Measurements from ENCODE around the gene TRIOBP. TPM values are rescaled to one million over a fixed set of nuclear protein-coding genes. Genes with fewer than 3 reads are reported as not detected.

TRIOBP gene
- total RNA-seq, 1 donor from 2014 or later, result 33.3 TPM

DNA sequence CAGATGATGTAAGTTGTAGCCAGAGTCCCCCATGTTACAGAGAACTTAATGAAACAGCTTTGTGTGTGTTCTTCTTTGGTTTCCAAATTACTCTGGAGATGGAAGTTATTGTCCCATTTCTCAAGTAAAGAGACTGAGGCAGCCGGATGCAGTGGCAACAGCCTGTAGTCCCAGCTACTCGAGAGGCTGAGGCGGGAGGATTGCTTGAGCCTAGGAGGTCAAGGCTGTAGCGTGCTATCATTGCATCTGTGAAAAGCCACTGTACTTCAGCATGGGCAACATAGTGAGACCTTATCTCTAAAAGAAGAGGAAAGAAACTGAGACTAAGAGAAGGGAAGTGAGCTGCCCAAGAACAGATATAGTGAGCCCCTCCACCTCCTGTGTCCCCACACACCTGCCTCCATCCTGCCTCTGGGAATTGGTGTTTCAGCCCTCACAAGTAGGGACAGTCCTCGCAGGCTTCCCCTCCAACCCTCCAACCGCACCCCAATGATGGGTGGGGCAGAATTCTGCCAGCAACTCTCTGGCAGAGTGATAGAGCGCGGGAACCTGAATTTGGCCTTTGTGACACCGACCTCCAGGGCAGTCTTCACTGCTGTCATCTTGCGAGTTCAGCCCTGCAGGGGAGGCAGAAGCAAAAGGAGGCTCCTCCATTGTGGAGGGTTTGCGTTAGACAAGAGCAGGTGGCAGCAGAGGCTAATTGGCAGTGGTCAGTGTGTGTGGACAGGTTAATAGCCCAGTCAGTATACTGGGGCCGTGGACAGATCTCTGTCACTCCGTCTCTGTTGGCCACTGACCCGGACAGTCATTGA is 36.7 kb upstream of the TRIOBP start:
- H3K27ac Mint-ChIP-seq, result peak overlapping the region; percentile 67
- peaks cover 35% of the 10 kb centered on the region for H3K4me1 Mint-ChIP-seq
- DNase-seq, result no peak
- H3K4me3 Mint-ChIP-seq, result peak overlapping the region; percentile 94
- peaks cover 18% of the 10 kb centered on the region for H3K36me3 Mint-ChIP-seq (ENCODE audit: low read depth)
- no peaks in the 10 kb centered on the region for H3K27me3 Mint-ChIP-seq
- H3K9me3 Mint-ChIP-seq, result no peaks in the 10 kb centered on the region
- intact Hi-C loops (cut with micrococcal nuclease), result loop anchor here (2.0 kb wide), 1 partner anchor 17 kb away; no protein-coding TSS in a partner anchor

DNA sequence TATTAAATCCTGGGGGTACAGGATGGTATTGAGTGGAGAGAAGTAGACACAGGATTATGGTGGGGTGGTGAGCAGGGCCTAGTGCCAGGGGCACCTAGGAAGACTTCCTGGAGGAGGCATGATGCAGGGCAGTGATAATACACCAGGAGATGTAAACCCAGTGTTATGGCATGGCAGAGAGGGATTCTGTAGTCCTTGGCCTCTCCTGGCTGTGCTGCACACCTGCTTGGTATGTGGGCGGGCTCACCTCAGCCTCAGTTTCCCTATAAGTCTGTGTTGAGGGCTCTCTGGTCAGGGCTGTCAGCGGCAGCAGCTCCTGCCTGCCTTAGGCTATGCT is 36.2 kb upstream of the TRIOBP start:
- intact Hi-C loops (cut with micrococcal nuclease), result no loop called here
- no peaks in the 10 kb centered on the region for H3K27me3 Mint-ChIP-seq
- no peak for DNase-seq
- peaks cover 18% of the 10 kb centered on the region for H3K36me3 Mint-ChIP-seq (ENCODE audit: low read depth)
- H3K4me1 Mint-ChIP-seq, result peaks cover 35% of the 10 kb centered on the region
- peak overlapping the region; percentile 94 for H3K4me3 Mint-ChIP-seq
- H3K9me3 Mint-ChIP-seq, result no peaks in the 10 kb centered on the region
- no peak overlapping the region for H3K27ac Mint-ChIP-seq

DNA sequence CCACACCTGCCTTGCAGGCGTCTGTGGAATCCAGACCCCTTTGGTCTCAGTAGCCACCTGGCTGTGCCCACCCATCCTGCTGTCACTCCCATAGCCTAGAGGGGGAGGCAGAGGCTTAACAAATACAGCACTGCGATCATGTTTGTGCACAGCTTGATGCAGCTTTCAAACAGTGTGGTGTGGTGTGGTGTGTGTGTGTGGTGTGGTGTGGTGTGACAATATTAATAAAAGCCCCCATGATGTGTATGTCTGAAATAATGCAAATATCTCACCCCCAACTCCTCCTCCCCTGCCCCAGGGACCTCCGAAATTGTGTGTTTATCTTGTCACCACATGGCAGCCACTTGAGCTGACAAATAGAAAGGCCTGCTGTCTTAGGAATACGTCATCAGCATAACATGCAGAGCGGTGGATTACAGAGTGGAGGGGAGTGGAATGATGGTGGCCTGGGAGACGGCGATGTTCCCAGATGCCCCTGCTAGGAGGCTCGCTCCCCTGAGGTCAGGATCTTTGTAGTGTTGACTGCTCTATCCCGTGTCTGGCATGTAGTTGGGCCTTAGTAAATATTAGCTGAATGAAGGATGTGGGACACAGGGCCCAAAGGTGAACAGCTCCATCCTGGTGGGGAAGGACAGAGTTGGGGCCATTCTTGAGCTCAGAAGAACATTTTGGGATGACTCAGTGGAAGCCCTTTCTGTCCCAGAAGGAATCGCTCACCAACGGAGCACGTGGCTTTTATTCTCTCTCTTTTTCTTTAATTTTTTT is 35.5 kb upstream of the TRIOBP start:
- Mint-ChIP-seq H3K36me3 (ENCODE audit: low read depth) (peaks cover 19% of the 10 kb centered on the region), H3K4me3 (peak overlapping the region; percentile 94), H3K27me3 (no peaks in the 10 kb centered on the region), H3K4me1 (peaks cover 34% of the 10 kb centered on the region), H3K27ac (no peak overlapping the region), H3K9me3 (no peaks in the 10 kb centered on the region)
- intact Hi-C loops (cut with micrococcal nuclease), result no loop called here
- DNase-seq, result peak; percentile 72

DNA sequence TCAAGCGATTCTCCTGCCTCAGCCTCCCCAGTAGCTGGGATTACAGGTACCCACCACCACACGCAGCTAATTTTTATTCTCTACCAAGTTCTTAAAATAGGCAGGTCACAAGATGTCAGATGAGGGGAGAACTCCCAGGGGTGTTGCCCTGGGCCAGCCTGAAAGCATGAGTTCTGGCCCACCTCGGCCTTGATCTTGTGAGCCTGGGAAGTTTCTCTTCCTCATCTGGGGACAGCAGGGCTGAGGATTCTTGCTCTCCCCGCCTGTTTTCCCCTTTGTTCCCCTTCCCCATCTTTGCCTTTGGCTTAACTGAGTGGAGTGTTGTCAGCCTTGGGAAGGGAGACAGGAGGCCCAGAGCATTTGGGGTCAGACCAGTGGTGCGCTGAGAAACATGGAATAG is 34.8 kb upstream of the TRIOBP start:
- Mint-ChIP-seq H3K9me3 (no peaks in the 10 kb centered on the region), H3K27me3 (no peaks in the 10 kb centered on the region), H3K27ac (peak overlapping the region; percentile 40), H3K4me1 (peaks cover 32% of the 10 kb centered on the region), H3K36me3 (ENCODE audit: low read depth) (peaks cover 23% of the 10 kb centered on the region), H3K4me3 (peak overlapping the region; percentile 12)
- intact Hi-C loops (cut with micrococcal nuclease), result no loop called here
- DNase-seq, result no peak

DNA sequence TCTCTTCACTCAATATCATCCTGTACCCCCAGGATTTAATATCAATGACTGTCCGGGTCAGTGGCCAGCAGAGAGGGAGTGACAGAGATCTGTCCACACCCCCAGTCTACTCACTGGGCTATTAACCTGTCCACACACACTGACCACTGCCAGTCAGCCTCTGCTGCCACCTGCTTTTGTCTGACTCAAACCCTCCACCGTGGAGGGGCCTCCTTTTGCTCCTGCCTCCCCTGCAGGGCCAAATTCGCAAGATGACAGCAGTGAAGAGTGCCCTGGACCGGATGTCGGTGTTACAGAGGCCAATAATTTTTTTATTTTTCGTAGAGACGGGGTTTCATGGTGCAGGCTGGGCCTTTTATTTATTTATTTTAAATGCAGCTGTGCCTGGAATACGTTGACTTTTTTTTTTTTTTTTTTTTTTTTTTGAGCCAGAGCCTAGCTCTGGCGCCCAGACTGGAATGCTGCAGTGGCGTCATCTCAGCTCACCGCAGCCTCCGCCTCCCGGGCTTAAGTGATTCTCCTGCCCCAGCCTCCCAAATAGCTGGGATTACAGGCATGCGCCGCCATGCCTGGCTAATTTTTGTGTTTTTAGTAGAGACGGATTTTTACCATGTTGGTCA is 33.2 kb upstream of the TRIOBP start:
- H3K27ac Mint-ChIP-seq, result no peak overlapping the region
- H3K36me3 Mint-ChIP-seq (ENCODE audit: low read depth), result peaks cover 23% of the 10 kb centered on the region
- no peaks in the 10 kb centered on the region for H3K9me3 Mint-ChIP-seq
- peaks cover 26% of the 10 kb centered on the region for H3K4me1 Mint-ChIP-seq
- intact Hi-C loops (cut with micrococcal nuclease), result no loop called here
- no peaks in the 10 kb centered on the region for H3K27me3 Mint-ChIP-seq
- H3K4me3 Mint-ChIP-seq, result no peak overlapping the region
- DNase-seq, result no peak

DNA sequence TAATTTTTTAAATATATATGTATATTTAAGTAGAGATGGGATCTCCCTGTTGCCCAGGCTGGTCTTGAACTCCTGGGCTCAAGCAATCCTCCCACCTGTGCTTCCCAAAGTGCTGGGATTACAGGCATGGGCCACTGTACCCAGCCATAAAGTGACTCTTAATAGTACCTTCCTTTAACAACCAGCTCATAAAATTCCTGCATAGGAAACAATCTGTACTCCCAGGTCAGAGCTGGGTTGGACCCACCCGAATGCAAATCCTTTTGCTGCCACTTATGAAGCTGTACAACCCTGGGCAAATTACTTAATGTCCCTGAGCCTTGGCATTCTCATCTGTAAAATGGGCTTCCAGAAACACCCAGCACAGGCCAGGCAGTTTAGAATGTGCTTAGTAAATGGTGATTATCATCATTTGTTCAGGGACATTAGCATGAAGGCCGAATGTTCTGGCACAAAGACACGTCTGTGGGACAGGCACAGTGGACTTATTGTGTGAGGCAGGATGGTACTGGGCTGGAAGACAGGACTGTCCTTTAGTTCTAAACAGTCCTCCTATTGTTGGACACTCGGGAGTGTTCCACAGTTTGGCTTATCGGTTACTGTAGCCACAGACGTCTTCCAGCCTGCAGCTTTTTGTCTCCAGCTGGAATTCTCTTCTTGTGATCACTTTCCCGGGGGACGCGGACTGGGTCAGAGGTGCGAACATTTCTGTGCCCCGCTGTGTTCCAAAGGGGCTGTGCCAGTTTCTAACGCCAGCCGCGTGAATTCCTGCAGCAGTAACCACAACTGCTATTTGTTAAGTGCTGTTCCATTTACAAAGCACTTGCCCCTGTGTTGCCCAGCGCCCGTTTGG is 32.4 kb upstream of the TRIOBP start:
- no peak overlapping the region for H3K27ac Mint-ChIP-seq
- H3K36me3 Mint-ChIP-seq (ENCODE audit: low read depth), result peaks cover 23% of the 10 kb centered on the region
- no peaks in the 10 kb centered on the region for H3K27me3 Mint-ChIP-seq
- DNase-seq, result no peak
- no peak overlapping the region for H3K4me3 Mint-ChIP-seq
- H3K9me3 Mint-ChIP-seq, result no peaks in the 10 kb centered on the region
- intact Hi-C loops (cut with micrococcal nuclease), result no loop called here
- H3K4me1 Mint-ChIP-seq, result peaks cover 24% of the 10 kb centered on the region

DNA sequence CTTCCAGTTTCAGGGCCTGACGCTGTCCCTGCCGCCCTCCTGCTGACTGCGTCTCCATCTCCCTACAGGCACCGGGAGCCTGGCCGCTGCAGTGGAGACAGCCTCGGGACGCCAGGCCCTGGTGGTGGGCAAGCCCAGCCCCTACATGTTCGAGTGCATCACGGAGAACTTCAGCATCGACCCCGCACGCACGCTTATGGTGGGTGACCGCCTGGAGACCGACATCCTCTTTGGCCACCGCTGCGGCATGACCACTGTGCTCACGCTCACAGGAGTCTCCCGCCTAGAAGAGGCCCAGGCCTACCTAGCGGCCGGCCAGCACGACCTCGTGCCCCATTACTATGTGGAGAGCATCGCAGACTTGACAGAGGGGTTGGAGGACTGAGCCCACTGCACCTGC is 31.4 kb upstream of the TRIOBP start:
- peaks cover 16% of the 10 kb centered on the region for H3K4me1 Mint-ChIP-seq
- no peaks in the 10 kb centered on the region for H3K9me3 Mint-ChIP-seq
- intact Hi-C loops (cut with micrococcal nuclease), result no loop called here
- no peak for DNase-seq
- H3K27ac Mint-ChIP-seq, result no peak overlapping the region
- H3K4me3 Mint-ChIP-seq, result no peak overlapping the region
- peaks cover 21% of the 10 kb centered on the region for H3K36me3 Mint-ChIP-seq (ENCODE audit: low read depth)
- no peaks in the 10 kb centered on the region for H3K27me3 Mint-ChIP-seq

DNA sequence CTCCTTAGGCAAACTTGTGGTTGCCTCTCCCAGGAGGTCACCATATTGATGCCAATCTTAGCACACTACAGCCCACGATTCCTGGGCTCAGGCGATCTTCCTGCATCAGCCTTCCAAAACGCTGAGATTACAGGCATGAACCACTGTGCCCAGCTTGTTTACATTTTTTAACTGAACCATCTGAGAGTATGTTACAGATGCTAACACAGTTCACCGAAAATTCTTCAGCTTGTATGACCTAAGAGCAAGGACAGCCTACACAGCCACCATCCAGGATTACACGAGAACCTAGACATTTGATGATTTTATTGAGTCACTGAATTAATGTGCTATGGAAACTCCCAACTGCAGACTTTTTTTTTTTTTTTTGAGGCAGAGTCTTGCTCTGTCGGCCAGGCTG is 27.3 kb upstream of the TRIOBP start:
- H3K9me3 Mint-ChIP-seq, result no peaks in the 10 kb centered on the region
- DNase-seq, result no peak
- H3K4me3 Mint-ChIP-seq, result no peak overlapping the region
- peaks cover 13% of the 10 kb centered on the region for H3K36me3 Mint-ChIP-seq (ENCODE audit: low read depth)
- intact Hi-C loops (cut with micrococcal nuclease), result no loop called here
- peaks cover 30% of the 10 kb centered on the region for H3K4me1 Mint-ChIP-seq
- no peaks in the 10 kb centered on the region for H3K27me3 Mint-ChIP-seq
- peak overlapping the region; percentile 58 for H3K27ac Mint-ChIP-seq

DNA sequence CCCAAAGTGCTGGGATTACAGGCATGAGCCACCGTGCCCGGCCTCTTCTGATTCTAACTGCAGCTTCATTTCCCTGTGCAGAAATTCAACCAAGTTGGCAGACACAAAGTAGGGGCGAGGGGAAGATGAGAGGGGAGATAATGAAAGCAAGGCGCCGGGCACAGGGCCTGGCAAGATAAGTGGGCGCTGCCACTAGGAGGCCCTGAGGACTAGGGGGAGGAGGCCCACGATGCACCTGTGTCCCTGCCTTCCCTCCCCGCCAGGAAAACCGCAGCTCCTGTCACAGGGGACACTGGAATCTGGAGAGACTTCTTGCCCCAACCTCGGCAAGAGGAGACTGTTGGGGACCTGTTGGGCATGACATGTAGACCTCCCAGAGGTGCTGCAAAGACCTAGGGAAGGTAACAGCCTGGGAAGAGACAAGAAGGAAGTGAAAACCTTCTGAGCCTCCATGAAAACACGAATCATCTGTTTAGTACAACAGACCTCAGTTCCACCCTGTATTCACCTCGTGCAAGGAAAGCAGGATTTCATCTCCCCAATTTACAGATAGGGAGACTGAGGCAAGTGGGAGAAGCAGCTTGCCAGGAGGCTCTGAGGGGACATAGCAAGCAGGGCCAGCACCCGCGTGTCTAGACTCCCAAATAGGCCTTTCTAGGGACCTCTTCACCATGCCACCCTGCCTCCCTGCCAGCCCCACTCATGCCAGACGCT is 24.5 kb upstream of the TRIOBP start:
- H3K36me3 Mint-ChIP-seq (ENCODE audit: low read depth), result peaks cover 3% of the 10 kb centered on the region
- peaks cover 47% of the 10 kb centered on the region for H3K4me1 Mint-ChIP-seq
- no peaks in the 10 kb centered on the region for H3K9me3 Mint-ChIP-seq
- H3K27me3 Mint-ChIP-seq, result no peaks in the 10 kb centered on the region
- DNase-seq, result peak; percentile 67
- H3K4me3 Mint-ChIP-seq, result peak overlapping the region; percentile 34
- peak overlapping the region; percentile 25 for H3K27ac Mint-ChIP-seq
- intact Hi-C loops (cut with micrococcal nuclease), result no loop called here

DNA sequence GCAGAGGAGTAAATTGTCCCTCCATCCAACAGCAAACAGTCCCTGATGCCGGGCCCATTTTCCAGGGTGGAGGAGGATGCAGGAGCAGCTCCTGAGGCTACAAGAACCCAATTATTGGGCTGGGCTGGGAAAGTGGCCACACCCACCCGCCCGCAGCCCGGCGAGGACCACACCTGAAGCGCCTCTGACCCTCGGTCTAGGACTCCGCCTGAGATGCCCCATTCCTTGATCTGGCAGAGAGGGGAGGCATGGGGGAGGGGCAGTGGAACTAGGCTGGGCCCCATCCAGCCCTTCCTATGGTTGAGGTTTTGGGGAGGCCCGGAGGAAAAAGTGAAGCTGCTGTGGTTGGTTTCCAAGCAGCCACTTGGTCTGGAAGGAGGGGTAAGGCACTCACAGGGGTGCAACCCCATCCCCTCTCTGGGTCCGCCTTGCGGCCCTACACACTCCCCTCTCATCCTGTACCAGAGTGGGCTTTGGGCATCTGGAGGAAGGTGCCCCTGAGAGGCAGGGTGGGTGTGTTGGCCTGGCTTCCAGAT is 23.9 kb upstream of the TRIOBP start:
- Mint-ChIP-seq H3K27ac (peak overlapping the region; percentile 25), H3K9me3 (no peaks in the 10 kb centered on the region), H3K27me3 (no peaks in the 10 kb centered on the region), H3K36me3 (ENCODE audit: low read depth) (peaks cover 5% of the 10 kb centered on the region), H3K4me3 (peak overlapping the region; percentile 34), H3K4me1 (peaks cover 50% of the 10 kb centered on the region)
- intact Hi-C loops (cut with micrococcal nuclease), result no loop called here
- DNase-seq, result peak; percentile 73

DNA sequence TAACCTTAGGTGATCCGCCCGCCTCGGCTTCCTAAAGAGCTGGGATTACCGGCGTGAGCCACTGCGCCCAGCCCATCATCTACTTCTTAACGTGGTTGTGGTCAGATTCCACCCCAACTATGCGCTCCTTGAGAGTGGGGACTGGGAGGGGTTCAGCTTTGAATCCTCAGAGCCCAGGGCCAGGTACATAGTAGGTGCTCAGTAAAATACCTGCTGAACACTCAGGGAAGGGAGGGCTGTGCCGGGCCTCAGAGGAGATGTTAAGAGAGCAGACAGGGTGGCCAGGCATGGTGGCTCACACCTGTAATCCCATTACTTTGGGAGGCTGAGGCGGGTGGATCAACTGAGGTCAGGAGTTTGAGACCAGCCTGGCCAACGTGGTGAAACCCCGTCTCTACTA is 22.6 kb upstream of the TRIOBP start:
- H3K4me3 Mint-ChIP-seq, result peak overlapping the region; percentile 68
- H3K9me3 Mint-ChIP-seq, result no peaks in the 10 kb centered on the region
- H3K4me1 Mint-ChIP-seq, result peaks cover 51% of the 10 kb centered on the region
- peak overlapping the region; percentile 76 for H3K27ac Mint-ChIP-seq
- H3K27me3 Mint-ChIP-seq, result no peaks in the 10 kb centered on the region
- intact Hi-C loops (cut with micrococcal nuclease), result no loop called here
- H3K36me3 Mint-ChIP-seq (ENCODE audit: low read depth), result peaks cover 5% of the 10 kb centered on the region
- DNase-seq, result no peak

DNA sequence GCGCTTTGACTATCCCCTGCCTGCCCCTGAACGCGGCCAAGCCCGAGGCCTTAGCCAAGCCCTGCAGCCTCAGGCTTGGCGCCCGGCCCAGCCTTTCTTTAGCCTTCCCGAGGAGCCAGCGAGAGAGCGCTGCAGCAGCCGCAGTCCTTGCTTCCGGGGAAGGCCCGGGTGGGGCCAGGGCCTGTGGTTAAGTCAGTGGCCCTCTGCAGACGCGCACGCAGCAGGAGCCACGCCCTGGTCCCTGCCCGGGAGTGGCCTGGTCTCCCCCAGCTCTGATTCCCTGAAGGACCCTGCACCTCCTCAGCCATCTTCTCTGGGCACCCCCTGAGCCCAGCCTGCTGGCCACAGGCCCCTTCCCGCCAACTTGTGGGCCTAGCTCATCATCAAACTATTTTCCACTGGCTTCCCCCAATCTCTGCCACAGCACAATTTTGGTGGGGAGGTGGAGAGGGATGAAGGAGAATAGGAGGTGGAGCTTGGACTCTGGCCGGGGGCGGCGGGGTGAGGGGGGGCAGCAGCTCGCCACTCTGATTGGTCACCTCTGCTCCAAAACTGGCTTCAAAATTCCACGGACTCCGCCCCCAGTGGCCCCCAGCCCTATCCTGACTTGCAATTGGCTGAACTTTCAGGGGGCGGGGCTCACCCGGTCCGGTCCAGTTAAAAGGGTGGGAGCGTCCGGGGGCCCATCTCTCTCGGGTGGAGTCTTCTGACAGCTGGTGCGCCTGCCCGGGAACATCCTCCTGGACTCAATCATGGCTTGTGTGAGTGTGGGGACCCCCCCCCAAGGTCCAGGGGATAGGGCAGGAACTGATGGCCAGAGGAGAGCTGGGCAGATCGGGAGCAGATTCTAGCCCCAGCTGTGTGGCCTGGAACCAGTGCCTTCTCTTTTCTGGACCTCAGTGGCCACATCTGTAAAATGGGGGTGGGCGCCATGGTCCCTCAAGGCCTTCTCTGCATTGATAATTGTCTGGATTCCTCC is 21.6 kb upstream of the TRIOBP start, which contains the start of gene LGALS1:
TSS of gene LGALS1 (plus strand) at position 686 of the 979 bp plus-strand sequence. CDS start at position 753, 67 bp downstream.
- peaks cover 9% of the 10 kb centered on the region for H3K36me3 Mint-ChIP-seq (ENCODE audit: low read depth)

More for the DNA sequence above, 21.6 kb upstream of the TRIOBP start, which contains the start of gene LGALS1:
- intact Hi-C loops (cut with micrococcal nuclease), result loop anchor here (1.0 to 5.0 kb wide), 3 partner anchors 17 to 138 kb away; partner anchors contain the start of genes GCAT and PDXP
- Mint-ChIP-seq H3K27me3 (no peaks in the 10 kb centered on the region), H3K9me3 (no peaks in the 10 kb centered on the region), H3K4me1 (peaks cover 54% of the 10 kb centered on the region), H3K4me3 (peak within 1 kb of the TSS; percentile 92), H3K27ac (peak within 1 kb of the TSS; percentile 97)
- DNase-seq, result peak; percentile 94

Measured in activated CD4-positive, alpha-beta T cell treated with anti-CD3 and anti-CD28 coated beads, Interleukin-2, amount 10 ng/mL, durations not matched to agents 24 days and 14 days (primary cell).